Naive thymus-derived CD4-positive, alpha-beta T cell (primary cell): ENCODE data around the gene REM2. TPM values are rescaled to one million over a fixed set of nuclear protein-coding genes. Genes with fewer than 3 reads are reported as not detected.

ENCODE experiments used
- polyA plus RNA-seq, 2 donors: library from polyadenylated mRNA; unstranded; fragments of 300-500 nt; fragmentation: Illumina TruSeq; gene quantifications; one replicate each; pipeline ENCODE4 v1.2.3, GENCODE V29; 2021
- total RNA-seq, 6 experiments: library from RNA in 5 of 6; stranded (reverse) in 5 of 6; gene quantifications; 1 replicate in 5 of 6; 2 replicates in 1 of 6; pipeline ENCODE4 v1.2.3 and lab custom pipeline; 2021 to 2026

The REM2 gene
- total and polyA plus RNA-seq, 7 experiments from 2014 or later: 0.58 to 8.6 (median 3.9) TPM

Other genes with a start within 250 kb of the REM2 start
- gene OR6J1, start 238.9 kb upstream of the REM2 start, total RNA-seq: not detected
- not detected for gene OR6J1, start 238.9 kb upstream of the REM2 start, polyA plus RNA-seq
- 100 to 1,000 TPM; 112 to 177 (median 144) TPM for gene OXA1L, start 116.5 kb upstream of the REM2 start, total RNA-seq
- gene OXA1L, start 116.5 kb upstream of the REM2 start, polyA plus RNA-seq: 10 to 100 TPM; 62.8 to 76.6 TPM
- 10 to 100 TPM in 1 of 5 experiments, 1 to 10 TPM in 4; 1.1 to 71.1 (median 2.7) TPM for gene SLC7A7, start 67.8 kb upstream of the REM2 start, total RNA-seq
- gene SLC7A7, start 67.8 kb upstream of the REM2 start, polyA plus RNA-seq: 1 to 10 TPM; 1.1 to 1.4 TPM
- 100 to 1,000 TPM in 1 of 5 experiments, 10 to 100 TPM in 4; 32.9 to 118 (median 48.2) TPM for gene MRPL52, start 53.3 kb upstream of the REM2 start, total RNA-seq
- gene MRPL52, start 53.3 kb upstream of the REM2 start, polyA plus RNA-seq: 100 to 1,000 TPM; 169 to 189 TPM
- 1 to 10 TPM; 1.8 to 6.6 (median 2.0) TPM for gene MMP14, start 46.6 kb upstream of the REM2 start, total RNA-seq
- not detected for gene MMP14, start 46.6 kb upstream of the REM2 start, polyA plus RNA-seq
- 10 to 100 TPM; 55.5 to 76.1 (median 72.3) TPM for gene LRP10, start 11.5 kb upstream of the REM2 start, total RNA-seq
- 100 to 1,000 TPM in 1 of 2 donors, 10 to 100 TPM in 1; 68.0 to 103 TPM for gene LRP10, start 11.5 kb upstream of the REM2 start, polyA plus RNA-seq
- 100 to 1,000 TPM in 2 of 5 experiments, 10 to 100 TPM in 3; 91.9 to 140 (median 99.1) TPM for gene RBM23, start 35.9 kb downstream of the REM2 start, total RNA-seq
- gene RBM23, start 35.9 kb downstream of the REM2 start, polyA plus RNA-seq: 10 to 100 TPM; 51.2 to 75.0 TPM
- gene PRMT5, start 46.2 kb downstream of the REM2 start, total RNA-seq: 10 to 100 TPM; 24.9 to 82.8 (median 34.2) TPM
- 10 to 100 TPM; 61.8 to 64.5 TPM for gene PRMT5, start 46.2 kb downstream of the REM2 start, polyA plus RNA-seq
- gene HAUS4, start 73.9 kb downstream of the REM2 start, total RNA-seq: 10 to 100 TPM; 27.1 to 50.7 (median 38.8) TPM
- 10 to 100 TPM; 41.3 to 45.0 TPM for gene HAUS4, start 73.9 kb downstream of the REM2 start, polyA plus RNA-seq
- 1 to 10 TPM in 3 of 5 experiments, under 1 TPM in 2; 0.49 to 3.2 (median 1.4) TPM for gene AJUBA, start 99.3 kb downstream of the REM2 start, total RNA-seq
- 1 to 10 TPM; 1.6 to 2.3 TPM for gene AJUBA, start 99.3 kb downstream of the REM2 start, polyA plus RNA-seq
- gene C14orf93, start 126.9 kb downstream of the REM2 start, total RNA-seq: 10 to 100 TPM; 10.9 to 20.5 (median 12.1) TPM
- gene C14orf93, start 126.9 kb downstream of the REM2 start, polyA plus RNA-seq: 1 to 10 TPM; 5.7 to 8.1 TPM
- 10 to 100 TPM; 19.2 to 69.1 (median 32.8) TPM for gene PSMB5, start 151.7 kb downstream of the REM2 start, total RNA-seq
- gene PSMB5, start 151.7 kb downstream of the REM2 start, polyA plus RNA-seq: 10 to 100 TPM; 53.6 to 74.2 TPM
- gene PSMB11, start 159.0 kb downstream of the REM2 start, total RNA-seq: 1 to 10 TPM in 1 of 5 experiments, under 1 TPM in 3, not detected in 1; 0.32 to 1.1 (median 0.66) TPM
- gene PSMB11, start 159.0 kb downstream of the REM2 start, polyA plus RNA-seq: 1 to 10 TPM in 1 of 2 donors, under 1 TPM in 1; 0.70 to 1.2 TPM
- gene CDH24, start 174.3 kb downstream of the REM2 start, total RNA-seq: 1 to 10 TPM; 1.5 to 3.7 (median 2.1) TPM
- under 1 TPM; 0.30 to 0.52 TPM for gene CDH24, start 174.3 kb downstream of the REM2 start, polyA plus RNA-seq
- 100 to 1,000 TPM; 222 to 360 (median 301) TPM for gene ACIN1, start 211.9 kb downstream of the REM2 start, total RNA-seq
- gene ACIN1, start 211.9 kb downstream of the REM2 start, polyA plus RNA-seq: 10 to 100 TPM in 1 of 2 donors, 1 to 10 TPM in 1; 8.7 to 18.6 TPM
- gene C14orf119, start 212.3 kb downstream of the REM2 start, total RNA-seq: 10 to 100 TPM in 4 of 5 experiments, 1 to 10 TPM in 1; 6.0 to 49.9 (median 43.4) TPM
- 100 to 1,000 TPM in 1 of 2 donors, 10 to 100 TPM in 1; 80.4 to 169 TPM for gene C14orf119, start 212.3 kb downstream of the REM2 start, polyA plus RNA-seq
- gene CIROP, start 221.8 kb downstream of the REM2 start, total RNA-seq: not detected
- not detected for gene CIROP, start 221.8 kb downstream of the REM2 start, polyA plus RNA-seq
- gene CEBPE, start 236.0 kb downstream of the REM2 start, total RNA-seq: 1 to 10 TPM in 3 of 5 experiments, under 1 TPM in 2; 0.19 to 1.7 (median 1.2) TPM
- gene CEBPE, start 236.0 kb downstream of the REM2 start, polyA plus RNA-seq: under 1 TPM; 0.60 to 0.65 TPM